MM.1S (cell line): Measurements from ENCODE around the gene GRK7.

Experiments
- CTCF ChIP-seq: fragments of 300-600 bp; sonication (generic); IDR thresholded peaks from 2 replicates; pipeline ENCODE4 v1.5.1; 2016; ENCODE audit warnings: antibody characterized with exemption, low read length, mixed read lengths
- EZH2 ChIP-seq: fragments of 300-600 bp; sonication (generic); optimal IDR thresholded peaks from 2 replicates; pipeline ENCODE3; 2017; ENCODE audit warnings: low read depth, mild to moderate bottlenecking, antibody characterized with exemption, low read length, mixed read lengths

- TF ChIP-seq EZH2 (no peak), CTCF (no peak)
Measured at GRCh38 chr3:141769221-141769894, 6.2 kb downstream of the GRK7 start.
